ENCODE measurements around the gene EIF3A. TPM values are rescaled to one million over a fixed set of nuclear protein-coding genes. Genes with fewer than 3 reads are reported as not detected.

Gene EIF3A
- total and polyA plus RNA-seq, 9 of the 15 experiments (the other 6 are each of a cell fraction or from before 2014, with no cell fraction given), result 19.6 to 163 (median 102) TPM

DNA sequence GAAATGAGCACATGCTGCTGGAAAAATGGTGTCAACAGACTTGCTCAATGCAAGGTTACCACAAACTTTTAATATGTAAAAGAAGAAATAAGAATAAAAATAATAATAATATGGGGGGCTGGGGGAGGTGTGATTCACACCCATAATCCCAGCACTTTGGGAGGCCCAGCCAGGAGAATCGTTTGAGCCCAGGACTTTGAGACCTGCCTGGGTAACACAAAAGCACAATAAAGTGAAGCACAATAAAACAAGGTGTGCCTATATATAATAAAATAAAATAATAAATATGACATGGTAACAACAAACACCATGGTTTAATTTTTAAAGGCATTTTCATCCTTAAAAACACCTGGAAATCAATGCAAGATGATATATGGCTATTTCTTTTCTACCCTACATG lies 25.1 kb downstream of the EIF3A start:
- no peak overlapping the region for H3K4me2 ChIP-seq (ENCODE audit: insufficient read depth, low read length)
- in situ Hi-C loops (cut with MboI), result no loop called here
- no peaks in the 10 kb centered on the region for H3K27me3 ChIP-seq (ENCODE audit: control insufficient read depth in 2 of 2, insufficient read depth in 2 of 2, low read length in 2 of 2)
- no peak overlapping the region for H2AFZ ChIP-seq (ENCODE audit: low read depth, low read length)
- ATAC-seq (no peak), DNase-seq (ENCODE audit: extremely low read depth in 1 of 4, low spot score in 3 of 4) (no peak), FAIRE-seq (no peak)
- ChIA-PET CTCF (ENCODE audit: low intra/inter-chr PET ratio) (no interaction called here), POLR2A (no interaction called here)
- H3K36me3 ChIP-seq (ENCODE audit: control insufficient read depth, insufficient read depth, low read length), result peaks cover 96% of the 10 kb centered on the region
- intact Hi-C loops (cut with micrococcal nuclease), result no loop called here
- no peaks in the 10 kb centered on the region for H4K20me1 ChIP-seq (replicated peaks; ENCODE audit: control insufficient read depth, insufficient read depth, low read length)
- H3K79me2 ChIP-seq (ENCODE audit: control insufficient read depth, insufficient read depth, low read length), result peaks cover 51% of the 10 kb centered on the region
- 100% methylated on average over 1 of the region's 1 CpG for WGBS (ENCODE audit: insufficient coverage, low coverage, missing lambda C conversion rate)
- H3K9me3 ChIP-seq (replicated peaks; ENCODE audit: control insufficient read depth, insufficient read depth, low read depth, low read length), result no peaks in the 10 kb centered on the region
- BruUV-seq (replicated peaks), result no TSS peak
- no peak overlapping the region for H3K27ac ChIP-seq (ENCODE audit: extremely low read depth, low read depth, low read length)
- TF ChIP-seq LARP7 (IDR thresholded peaks at IDR 0.05) (no peak), DPF2 (IDR thresholded peaks at IDR 0.05) (no peak), ELF1 (tag; IDR thresholded peaks at IDR 0.05) (no peak), MYC (IDR thresholded peaks at IDR 0.05; ENCODE audit: low read depth, low read length) (no peak), MYC (CRISPR knock-in tag; IDR thresholded peaks at IDR 0.05; ENCODE audit: borderline replicate concordance, low read depth) (no peak), EWSR1 (IDR thresholded peaks at IDR 0.05; ENCODE audit: borderline replicate concordance, low read depth, partially characterized antibody) (no peak), ZKSCAN1 (IDR thresholded peaks at IDR 0.05; ENCODE audit: low read depth, low read length) (no peak), HOXB6 (CRISPR knock-in tag; IDR thresholded peaks at IDR 0.05; ENCODE audit: borderline replicate concordance) (no peak), ZNF431 (CRISPR knock-in tag; IDR thresholded peaks at IDR 0.05) (no peak), ZNF140 (CRISPR knock-in tag; IDR thresholded peaks at IDR 0.05) (no peak), PCBP2 (IDR thresholded peaks at IDR 0.05; ENCODE audit: low read depth, low read length, poor library complexity, severe bottlenecking) (no peak), ZC3H8 (IDR thresholded peaks at IDR 0.05) (no peak), SRSF3 (IDR thresholded peaks at IDR 0.05; ENCODE audit: insufficient read depth, low read length) (no peak), HDAC3 (IDR thresholded peaks at IDR 0.05; ENCODE audit: borderline replicate concordance, partially characterized antibody) (no peak), ZNF445 (CRISPR knock-in tag; IDR thresholded peaks at IDR 0.05; ENCODE audit: low read depth) (no peak), STAG1 (CRISPR knock-in tag; IDR thresholded peaks at IDR 0.05; ENCODE audit: borderline replicate concordance) (no peak), ETV6 (IDR thresholded peaks at IDR 0.05; ENCODE audit: borderline replicate concordance in 1 of 2, low read depth in 2 of 2, low read length in 1 of 2) (no peak), ETV6 (CRISPR knock-in tag; IDR thresholded peaks at IDR 0.05; ENCODE audit: borderline replicate concordance) (no peak)
- TF ChIP-seq, protein P1, sequence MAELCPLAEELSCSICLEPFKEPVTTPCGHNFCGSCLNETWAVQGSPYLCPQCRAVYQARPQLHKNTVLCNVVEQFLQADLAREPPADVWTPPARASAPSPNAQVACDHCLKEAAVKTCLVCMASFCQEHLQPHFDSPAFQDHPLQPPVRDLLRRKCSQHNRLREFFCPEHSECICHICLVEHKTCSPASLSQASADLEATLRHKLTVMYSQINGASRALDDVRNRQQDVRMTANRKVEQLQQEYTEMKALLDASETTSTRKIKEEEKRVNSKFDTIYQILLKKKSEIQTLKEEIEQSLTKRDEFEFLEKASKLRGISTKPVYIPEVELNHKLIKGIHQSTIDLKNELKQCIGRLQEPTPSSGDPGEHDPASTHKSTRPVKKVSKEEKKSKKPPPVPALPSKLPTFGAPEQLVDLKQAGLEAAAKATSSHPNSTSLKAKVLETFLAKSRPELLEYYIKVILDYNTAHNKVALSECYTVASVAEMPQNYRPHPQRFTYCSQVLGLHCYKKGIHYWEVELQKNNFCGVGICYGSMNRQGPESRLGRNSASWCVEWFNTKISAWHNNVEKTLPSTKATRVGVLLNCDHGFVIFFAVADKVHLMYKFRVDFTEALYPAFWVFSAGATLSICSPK (IDR thresholded peaks at IDR 0.05; ENCODE audit: borderline replicate concordance), result no peak
- H3K4me1 ChIP-seq (replicated peaks in 1 of 2; ENCODE audit: control insufficient read depth in 2 of 2, insufficient read depth in 2 of 2, low read length in 2 of 2), result no peaks in the 10 kb centered on the region
- H3K4me3 ChIP-seq, result no peak overlapping the region
- no peaks in the 10 kb centered on the region for H3K9me1 ChIP-seq (ENCODE audit: control insufficient read depth, insufficient read depth, low read length)
- H3K9ac ChIP-seq (ENCODE audit: insufficient read depth in 1 of 2, low read depth in 2 of 2, low read length in 2 of 2), result no peak overlapping the region

Measured in K562 (cell line).